ENCODE measurements around the gene ALDH16A1.
A peak's percentile ranks its signal among the peaks of the same experiment; 100 is the strongest.

ALDH16A1 gene

DNA sequence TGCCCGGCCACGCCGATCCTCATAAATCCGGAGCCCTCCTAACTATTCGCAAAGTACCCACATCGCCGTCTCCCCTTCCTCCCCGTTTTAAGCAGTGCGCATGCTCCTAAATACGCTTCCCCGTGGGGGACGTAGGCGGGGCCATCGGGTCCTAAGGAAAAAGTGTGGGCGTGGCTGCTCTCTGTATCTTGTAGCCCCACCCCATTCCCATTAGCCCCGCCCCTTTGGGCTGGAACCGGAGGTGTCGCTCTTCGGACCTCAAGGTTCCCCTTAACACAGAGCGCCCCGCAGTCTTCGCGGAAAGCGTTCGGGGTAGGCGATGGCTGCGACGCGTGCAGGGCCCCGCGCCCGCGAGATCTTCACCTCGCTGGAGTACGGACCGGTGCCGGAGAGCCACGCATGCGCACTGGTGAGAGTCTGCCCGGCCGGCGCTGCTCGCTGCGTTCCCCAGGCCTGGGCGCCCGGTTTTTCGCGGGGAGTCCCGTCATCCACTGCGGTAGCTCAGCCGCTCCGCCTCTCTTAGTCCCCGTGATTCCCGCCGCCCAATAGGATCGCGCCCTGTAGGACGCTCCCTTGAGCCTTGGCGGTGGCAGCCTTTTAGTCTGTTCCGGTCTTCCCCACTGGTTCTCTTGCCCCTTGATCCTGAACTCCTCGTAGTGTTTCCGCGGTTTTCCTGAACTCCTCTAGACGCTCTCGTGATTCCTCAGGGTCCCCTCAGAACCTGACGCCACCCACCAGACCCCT lies at the start of gene ALDH16A1:
ALDH16A1 (plus strand) TSS at position 213 of the 744 bp plus-strand sequence; CDS start at position 320, 107 bp downstream.
- DNase-seq = peak; percentile 98

DNA sequence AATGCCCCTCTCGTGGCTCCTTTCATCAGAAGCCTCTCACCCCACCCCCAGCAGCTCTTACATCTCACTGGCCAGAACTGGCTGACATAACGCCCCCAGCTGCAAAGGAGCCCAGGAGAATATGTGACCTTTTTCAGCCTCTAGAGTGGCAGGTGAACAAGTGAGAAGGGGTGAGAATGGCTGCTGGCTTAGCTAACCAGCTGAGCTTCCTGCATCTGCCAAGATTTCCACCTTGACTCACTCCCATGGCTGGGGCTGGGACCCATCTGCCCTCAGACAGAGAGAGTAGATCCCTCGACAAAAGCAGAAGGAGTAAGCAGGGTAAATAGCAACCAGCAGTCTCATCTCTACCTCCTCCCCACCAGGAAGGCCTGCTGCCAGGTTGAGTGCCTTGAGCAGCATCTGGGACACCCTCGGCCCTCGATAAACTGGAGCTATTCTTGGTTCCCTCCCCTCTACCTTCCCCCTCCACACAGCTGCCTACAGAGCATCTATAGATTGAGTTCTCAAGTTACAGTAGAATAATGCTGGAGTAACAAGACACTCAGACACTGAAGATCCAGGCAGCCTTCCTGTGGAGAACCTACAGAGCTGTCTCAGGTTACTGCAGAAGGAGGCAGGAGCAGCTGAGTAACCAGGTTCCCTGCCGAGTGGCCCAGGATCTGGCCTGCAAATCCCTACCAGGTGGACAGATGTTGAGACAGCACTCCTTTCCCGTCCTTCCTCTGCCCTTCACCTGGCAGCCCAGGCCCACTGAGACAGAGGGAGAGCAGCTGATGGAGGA lies 49.4 kb upstream of the ALDH16A1 start:
- DNase-seq = no peak

DNA sequence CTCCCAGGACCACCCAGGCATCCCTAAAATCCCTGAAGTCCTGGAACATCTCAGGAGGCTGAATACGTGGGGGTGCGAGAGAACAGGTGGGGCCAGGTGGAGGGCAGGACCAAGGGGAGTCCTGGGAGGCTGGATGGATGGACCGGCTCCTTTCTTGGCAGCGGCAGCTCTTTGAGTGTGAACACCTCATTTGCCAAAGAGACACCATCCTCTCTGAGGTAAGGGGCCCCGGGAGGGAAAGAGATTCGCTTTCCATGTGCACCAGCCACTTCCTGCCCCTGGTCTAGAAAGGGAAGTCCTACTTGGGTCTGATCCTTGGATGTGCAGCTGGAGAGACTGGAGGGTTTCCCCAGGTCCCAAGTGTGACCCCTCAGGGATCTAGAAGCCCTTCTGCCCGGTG lies 45.9 kb upstream of the ALDH16A1 start:
- DNase-seq = no peak

DNA sequence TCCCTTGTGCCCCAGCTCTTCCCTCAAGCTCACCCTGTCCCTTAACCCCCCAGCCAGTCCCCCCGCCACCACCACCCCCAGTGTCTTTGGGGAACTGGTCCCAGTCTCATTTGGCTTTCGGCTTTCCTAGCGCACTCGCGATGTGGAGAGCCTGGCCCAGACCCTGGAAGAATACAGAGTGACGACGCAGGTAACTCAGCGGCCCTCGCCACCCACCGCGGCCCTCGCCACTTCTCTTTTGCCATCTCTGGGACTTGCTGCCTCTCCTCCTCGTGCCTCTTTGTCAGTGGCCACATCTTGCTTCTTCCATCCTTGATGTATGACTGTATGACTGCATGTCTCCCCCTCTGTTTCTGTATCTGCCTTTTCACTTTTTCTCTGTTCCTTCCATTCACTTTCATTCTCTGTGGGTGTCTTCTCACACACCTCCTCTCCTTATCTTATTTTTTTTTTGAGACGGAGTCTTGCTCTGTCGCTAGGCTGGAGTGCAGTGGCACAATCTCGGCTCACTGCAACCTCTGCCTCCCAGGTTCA lies 45.5 kb upstream of the ALDH16A1 start:
- no peak for DNase-seq

DNA sequence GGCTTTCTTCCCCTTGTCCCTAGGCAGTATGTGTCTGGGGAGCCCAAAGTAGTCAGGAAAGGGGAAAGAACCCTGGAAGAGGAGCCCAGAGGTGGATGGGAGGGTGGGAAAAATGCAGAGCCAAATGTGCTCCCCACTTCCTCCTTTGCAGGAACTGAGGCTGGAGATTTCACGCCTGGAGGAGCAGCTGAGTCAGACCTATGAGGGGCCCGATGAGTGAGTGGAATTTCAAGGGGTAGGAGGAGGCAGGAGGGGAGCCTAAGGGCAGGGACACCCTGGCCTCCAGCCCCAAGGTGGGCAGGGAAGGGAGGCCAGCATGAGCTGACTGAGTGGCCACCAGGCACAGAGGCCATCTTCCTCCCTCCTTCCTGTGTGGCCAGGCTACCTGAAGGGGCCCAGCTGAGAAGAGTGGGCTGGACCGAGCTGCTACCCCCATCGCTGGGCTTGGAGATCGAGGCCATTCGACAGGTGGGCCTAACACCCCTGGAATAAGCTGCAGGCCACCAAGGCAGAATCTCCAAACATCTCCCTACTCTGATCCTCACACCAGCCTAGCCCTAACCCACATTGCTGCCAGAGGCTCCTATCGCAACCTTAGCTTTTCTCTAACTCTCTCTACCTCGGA lies 44.1 kb upstream of the ALDH16A1 start:
- DNase-seq = no peak

DNA sequence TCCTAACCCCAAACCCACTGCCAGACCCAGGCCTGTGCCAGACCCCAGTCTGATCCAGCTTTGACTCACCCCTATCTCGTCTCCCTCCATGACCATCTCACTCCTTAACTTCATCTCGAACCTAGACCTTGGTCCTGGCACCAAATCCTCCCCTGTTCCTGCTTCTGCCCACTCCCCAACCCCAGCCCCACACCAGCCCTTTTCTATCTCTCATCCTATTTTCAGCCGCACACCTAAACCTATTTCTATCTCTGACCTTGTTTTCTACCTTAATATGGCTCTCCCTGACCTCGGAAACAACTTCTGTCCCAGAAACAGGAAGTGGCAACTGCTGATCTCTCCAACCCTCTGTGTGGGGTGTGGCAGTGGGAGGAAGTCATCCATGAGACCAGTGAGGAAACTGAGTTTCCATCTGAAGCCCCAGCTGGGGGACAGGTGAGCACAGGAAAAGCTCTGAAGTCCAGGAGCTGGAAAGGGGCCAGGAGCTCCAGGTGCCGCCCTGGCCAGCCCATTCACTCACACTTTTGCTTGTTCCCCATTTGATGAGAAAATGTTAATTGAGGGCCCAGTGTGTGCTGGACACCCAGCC lies 43.5 kb upstream of the ALDH16A1 start:
- DNase-seq = no peak

DNA sequence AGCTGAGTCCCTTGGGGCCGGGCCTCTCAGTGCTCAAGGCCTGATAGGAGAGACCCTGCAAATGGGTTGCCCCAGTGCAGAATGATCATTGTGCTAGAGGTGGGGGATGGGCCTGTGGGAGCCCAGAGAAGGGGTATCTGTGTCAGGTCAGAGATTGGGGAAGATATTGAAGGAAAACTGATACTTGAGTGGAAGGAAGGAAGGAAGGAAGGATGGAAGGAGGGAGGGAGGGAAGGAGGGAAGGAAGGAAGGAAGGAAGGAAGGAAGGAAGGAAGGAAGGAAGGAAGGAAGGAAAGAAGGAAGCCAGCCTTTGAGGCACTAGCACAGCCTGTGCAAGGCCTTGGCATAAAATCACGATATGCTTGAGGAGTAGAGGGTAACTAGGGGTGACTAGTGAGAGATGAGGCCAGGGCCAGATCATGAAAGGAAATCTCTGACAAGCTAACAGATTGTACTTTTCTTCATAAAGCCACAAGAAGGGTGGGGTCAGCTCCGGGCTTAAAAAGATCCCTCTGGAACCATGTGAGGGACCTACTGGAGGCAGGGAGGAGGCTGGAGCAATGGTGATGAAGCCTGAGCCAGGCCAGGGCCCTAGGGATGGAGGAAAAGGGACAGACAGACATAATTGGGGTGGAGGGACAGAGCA lies 41.2 kb upstream of the ALDH16A1 start:
- no peak for DNase-seq

DNA sequence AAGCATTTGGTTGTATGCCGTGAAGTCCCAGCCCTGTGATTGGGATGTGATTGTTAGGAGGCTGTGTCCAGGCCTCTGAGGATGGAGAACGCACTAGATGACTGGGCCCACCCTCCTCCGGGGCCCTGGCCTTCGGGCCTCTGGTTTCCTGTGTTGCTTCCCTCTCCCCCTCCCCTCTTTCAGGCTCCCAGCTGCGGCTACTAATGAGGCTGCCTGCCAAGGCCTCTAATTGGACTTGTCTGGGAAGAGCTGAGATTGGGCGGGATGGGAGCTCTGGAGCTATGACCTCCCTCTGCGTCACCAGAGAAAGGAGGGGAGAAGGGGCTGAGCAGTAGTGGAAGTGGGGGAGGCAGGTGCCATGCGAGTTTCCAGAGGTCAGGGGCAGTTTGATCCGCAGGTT lies 39.7 kb upstream of the ALDH16A1 start:
- no peak for DNase-seq

DNA sequence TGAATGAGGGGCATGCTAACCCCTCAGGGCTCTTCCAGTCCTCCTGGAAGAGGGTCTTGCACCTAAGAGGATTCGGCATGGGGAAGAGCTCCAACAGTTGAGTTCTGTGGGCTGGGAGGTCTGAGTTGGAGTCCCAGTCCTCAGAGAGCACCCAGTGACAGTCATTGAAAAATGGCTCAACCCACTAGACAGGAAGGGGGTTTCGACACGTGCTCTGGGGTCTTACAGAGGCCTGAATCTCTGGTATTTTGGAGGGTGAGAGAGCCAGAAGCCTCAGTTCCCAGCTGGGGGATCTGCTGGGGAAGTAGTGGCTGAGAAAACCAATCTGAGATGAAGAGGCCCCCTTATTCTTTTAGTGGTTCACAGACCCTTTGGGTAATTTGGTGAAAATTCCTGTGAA lies 38.8 kb upstream of the ALDH16A1 start:
- no peak for DNase-seq

DNA sequence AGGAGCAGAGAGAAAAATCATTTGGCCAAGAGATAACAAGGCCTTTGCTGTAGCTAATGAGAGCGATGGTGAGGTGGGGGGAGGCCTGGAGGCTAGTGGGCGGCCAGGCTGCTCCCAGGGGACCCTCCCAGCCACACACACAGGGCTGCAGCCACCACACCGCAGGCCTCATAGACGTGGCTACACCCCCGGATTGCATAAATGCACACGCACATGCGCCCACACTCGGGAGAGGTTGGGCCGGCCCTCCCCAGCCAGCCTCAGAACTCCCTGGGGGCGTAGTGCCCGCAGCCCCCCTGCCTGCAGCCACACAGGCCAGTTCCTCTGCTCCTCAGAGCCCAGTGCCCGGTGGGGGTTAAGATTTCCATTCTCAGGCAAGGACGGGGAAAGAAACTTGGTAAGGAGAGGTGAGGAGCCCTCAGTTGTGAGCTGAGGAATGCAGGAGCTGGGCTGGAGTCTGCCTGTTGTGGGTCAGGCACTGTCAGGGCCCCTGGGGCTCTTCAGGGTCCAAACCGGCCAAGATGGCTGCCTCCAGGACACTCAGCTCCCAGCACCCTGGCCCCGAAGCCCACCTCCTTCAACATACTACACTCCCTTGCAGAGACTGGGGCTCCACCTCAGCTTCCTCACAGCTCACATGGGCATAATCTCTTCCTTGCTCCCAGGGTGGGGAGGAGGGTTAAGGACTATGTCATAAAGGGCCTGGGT lies 37.8 kb upstream of the ALDH16A1 start:
- DNase-seq = no peak

DNA sequence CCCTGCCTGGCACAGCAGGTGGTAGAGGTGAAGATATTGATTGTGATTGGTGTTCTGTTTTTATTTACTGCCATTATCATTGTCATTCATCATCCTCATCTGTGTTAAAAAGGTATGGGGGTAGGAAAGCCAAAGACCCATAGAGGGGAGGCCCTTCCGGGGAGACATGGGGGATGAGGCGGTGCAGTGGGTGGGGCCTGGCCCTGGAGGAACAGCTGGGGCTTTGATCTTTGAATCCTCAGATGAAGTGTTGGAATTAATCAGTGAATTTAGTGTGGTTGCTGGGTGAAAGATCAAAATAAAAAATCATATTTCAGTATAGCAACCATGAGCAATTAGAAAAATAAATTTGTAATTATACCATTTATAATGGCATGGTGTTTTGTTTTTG lies 37.2 kb upstream of the ALDH16A1 start:
- no peak for DNase-seq

DNA sequence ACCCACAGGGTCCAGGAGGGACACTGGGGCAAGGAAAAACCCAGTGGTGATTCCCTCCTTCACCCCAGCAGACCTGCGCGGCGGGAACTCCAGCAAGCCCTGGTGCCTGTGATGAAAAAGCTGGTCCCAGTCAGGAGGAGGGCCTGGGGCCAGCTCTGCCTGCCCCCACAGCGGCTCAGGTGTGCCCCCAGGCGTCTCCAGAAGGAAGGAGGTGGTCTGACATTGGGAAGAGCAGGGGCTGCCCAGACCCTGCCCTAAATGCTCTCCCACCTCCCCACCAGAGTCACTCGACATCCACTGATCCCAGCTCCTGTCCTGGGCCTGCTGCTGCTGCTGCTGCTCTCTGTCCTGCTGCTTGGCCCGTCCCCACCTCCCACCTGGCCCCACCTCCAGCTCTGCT lies 35.9 kb upstream of the ALDH16A1 start:
- DNase-seq = no peak

DNA sequence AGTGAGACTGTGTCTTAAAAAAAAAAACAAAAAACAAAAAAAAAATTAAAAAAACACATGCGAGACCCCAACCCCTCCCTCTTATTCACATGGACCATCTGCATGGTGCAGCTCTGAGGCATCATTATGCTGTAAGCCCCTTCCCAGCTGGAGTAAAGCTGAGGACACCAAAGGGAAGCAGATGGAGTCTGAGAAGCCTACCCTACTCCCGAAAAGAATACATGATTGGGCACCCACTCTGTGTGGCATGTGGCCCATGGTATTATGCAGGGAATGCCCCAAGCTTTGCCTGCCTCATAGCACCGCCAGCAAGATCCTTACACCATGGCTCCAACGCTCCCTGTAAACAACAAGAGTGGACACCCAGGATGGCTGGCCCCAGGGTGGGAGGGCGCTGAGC lies 34.5 kb upstream of the ALDH16A1 start:
- no peak for DNase-seq

DNA sequence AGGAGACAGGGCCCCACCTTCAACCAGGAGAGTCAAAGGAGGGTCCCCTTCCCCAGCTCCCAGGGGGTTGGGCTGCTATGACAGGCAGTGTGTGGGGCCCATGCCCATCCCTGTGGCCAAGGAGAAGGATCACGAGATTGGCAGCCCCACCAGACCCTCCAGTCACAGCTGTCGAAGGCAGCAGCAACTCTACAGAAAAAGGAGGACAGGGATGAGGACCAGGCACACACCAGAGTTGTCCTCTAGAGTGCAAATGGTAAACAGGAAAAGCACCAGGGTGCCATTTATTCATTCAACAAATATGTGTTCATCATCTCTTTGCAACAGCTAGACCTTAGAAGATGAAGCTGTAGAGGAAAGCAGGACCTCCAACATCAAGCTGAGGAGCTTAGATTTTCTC lies 33.9 kb upstream of the ALDH16A1 start:
- no peak for DNase-seq

DNA sequence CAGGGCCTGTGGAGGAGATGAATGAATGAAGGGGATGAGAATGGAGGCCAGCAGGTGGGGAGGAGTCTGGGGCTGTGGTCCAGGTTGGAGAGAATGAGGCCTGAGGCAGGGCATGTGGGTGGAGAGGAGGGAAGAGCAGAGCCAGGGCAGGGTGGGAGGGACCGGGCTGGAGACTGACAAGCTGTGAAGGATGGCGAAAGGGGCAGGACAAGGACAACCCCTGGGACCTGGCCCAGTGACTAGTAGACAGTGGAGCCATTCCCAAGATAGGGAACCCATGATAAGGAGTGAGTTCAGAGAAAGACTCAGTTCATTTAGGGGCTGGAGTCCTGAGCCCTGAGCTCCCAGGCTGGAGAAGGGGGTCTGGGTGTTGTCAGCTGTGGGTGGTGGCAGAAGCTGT lies 32.8 kb upstream of the ALDH16A1 start:
- no peak for DNase-seq

DNA sequence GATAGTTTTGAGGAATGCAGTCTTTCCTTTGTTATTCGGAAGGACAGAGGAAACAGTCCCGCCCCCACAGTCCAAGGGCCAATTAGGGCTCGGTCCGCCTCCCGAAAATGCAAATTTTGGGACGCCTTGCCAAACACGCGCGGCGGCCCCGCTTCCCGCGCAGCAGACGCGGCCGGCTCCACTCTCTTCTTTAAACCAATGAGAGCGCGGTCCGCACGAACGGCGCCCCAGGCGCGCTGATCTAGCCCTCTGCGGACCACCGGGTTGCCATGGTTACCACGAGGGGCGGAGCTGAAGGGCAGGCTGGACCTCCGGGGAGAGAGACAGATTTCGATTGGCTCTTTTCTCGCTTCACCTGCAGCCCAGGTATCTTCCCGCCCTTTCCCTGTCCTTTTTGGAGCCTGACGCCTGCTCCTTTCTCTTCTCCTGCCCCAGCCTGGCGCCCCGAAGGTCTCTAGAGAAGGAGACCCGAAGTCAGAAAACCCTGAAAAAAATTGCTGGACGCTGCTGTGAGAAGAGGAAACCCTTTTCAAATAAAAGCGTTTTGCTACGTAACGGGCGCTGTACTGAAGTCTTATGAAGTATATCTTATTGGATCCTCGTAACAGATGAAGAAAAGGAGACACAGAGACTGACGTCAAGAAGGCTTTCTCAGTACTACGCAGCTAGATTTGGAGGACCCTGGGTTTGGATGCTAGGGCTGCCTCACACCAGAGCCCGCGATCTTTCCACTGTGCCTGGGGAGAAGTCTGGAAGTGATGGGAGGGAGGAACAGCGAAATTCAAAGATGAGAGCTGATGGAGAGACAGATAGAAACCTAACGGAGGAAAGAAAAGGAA lies 31.8 kb upstream of the ALDH16A1 start:
- no peak for DNase-seq

DNA sequence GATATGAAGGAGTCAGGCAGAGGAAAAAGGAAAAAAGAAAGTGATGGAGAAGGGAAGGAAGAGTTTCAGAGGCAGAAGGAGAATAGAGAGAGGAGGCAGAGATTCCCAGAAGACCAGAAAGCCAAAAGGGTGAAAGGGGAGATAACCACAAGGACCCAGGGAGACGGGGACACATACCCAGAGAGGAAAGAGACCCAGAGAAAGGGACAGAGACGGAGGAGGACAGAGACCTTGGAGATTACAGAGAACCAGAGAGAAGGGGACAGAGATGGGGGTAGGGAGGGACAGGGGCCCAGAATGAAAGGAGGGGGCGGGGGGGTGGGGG lies 31.2 kb upstream of the ALDH16A1 start:
- DNase-seq = no peak

DNA sequence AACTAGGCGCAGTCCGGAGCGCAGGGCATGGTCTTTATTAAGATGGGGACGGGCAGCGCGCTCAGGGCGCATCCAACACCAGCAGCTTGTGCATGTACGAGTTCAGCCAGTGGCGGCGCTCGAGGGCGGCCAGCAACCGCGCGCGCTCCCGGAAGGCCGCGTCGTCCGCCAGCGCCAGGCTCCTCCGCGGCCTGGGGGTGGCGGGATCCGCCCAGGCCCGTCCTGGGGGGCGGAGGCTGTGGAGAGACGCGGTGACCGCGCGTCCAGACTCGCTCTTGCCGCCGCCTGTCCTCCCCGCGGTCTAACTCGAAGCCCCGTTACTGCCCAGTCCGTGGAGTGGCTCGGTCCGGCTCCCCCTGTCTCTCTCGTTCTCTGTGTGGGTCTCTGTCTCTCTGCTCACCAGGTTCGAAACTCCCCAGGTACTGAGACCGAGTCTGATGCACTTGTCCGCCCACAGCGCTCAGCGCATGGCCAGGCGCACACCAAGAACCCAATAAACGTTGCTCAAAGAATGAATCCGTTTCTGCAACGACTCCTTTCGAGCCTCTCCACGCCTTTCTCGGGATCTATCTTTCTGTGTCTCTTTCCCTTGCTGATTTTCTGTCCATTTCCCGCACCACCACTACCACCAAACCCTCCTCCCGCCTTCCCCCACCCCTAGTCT lies 30.5 kb upstream of the ALDH16A1 start:
- no peak for DNase-seq

DNA sequence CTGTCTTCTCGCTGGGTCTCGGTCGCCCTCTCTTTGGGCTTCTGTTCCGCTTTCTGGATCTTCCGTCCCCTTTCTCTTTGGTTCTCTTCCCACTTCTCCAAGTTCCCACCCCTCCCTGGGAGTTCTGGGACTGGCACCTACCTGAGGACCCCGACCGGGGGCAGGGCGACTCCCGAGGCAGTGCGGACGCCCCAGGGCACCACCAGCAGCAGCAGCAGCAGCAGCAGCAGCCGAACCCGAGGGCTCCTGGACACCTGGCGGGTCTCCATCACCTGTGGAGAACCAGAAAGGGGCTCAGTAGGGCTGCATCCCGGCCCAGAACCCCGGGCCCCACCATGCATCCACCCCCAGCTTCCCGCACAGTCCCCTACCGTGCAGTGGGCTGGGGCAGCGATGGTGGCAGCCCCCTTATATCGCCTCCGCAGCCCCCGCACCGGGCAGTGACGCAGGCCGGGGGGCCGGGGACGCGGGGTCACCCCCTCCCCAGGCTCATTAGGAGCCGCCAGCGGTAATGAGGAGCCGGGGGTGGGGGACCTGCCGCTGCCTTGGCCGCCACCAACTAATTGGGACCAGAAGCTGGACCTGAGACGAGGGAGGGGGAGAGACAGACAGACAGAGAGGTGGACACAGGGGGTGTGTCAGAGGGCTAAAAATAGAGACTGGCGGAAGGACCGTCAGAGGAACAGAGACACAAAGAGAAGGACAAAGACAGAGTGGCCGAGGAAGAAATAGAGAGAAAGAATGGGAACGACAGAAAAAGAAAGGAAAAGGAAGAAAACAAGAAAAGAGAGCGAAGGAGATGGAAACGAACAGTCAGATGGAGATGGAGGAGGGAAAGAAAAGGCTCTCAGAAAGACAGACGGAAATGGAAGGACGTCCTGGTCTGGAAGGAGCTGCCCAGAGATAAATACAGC lies 29.7 kb upstream of the ALDH16A1 start, which contains the start of gene PTH2:
PTH2 (minus strand) TSS at position 371 of the 914 bp plus-strand sequence; CDS start at position 269, 102 bp downstream.
- DNase-seq = no peak

DNA sequence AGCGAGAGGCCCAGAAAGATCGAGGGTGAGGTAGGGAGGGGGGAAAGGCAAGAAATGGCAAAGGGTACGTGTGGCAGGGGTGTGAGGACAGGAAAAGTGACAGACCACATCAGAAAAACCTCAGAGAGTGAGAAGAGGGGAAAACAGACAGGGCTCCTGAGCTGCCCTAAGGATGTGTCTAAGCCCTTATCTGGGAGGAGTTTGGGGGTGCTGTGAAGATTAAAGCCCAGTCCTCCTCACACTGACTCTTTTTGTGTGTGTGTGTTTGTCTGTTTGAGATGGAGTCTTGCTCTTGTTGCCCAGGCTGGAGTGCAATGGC lies 29.1 kb upstream of the ALDH16A1 start:
- no peak for DNase-seq

Data from NK-92 treated with Interleukin-12 subunit alpha and Interleukin-12 subunit beta, amount 100 ng/mL, for 24 hours (cell line).